Thoracic aorta (tissue), 2 donors: Measurements from ENCODE around the gene GEMIN5. TPM values are rescaled to one million over a fixed set of nuclear protein-coding genes. Genes with fewer than 3 reads are reported as not detected.

ENCODE experiments used
- ATAC-seq: fragments of 150-250 bp; one replicate; pipeline ENCODE4 v1.8.0; 2017; ENCODE audit warnings: low read depth; ENCODE audit not compliant: insufficient number of reproducible peaks, low FRiP score
- DNase-seq: peaks from one replicate; pipeline ENCODE4 v3.0.0-alpha.2; 2020; ENCODE audit warnings: low spot score
- H3K27ac ChIP-seq, 2 donors: fragments of 200-600 bp; sonication (generic); 1 replicate in 1 of 2; 2 replicates in 1 of 2; pipeline ENCODE4 v1.5.1; 2016; ENCODE audit warnings: mild to moderate bottlenecking in 2 of 2, moderate library complexity in 2 of 2
- H3K27me3 ChIP-seq: fragments of 200-600 bp; sonication (generic); replicated peaks from 2 replicates; pipeline ENCODE4 v1.6.0; 2016; ENCODE audit warnings: mild to moderate bottlenecking; ENCODE audit not compliant: insufficient read depth
- H3K36me3 ChIP-seq: fragments of 200-600 bp; sonication (generic); one replicate; pipeline ENCODE4 v1.5.1; 2016
- H3K4me1 ChIP-seq, 2 donors: fragments of 200-600 bp; sonication (generic); 1 replicate in 1 of 2; 2 replicates in 1 of 2; pipeline versions ENCODE4 v1.5.1 to v1.6.0; 2016; ENCODE audit warnings: low read depth in 2 of 2, mild to moderate bottlenecking in 1 of 2; ENCODE audit not compliant: control insufficient read depth in 1 of 2
- H3K4me3 ChIP-seq: fragments of 200-600 bp; sonication (generic); 2 replicates; pipeline ENCODE4 v1.5.1; 2016; ENCODE audit warnings: mild to moderate bottlenecking
- H3K9me3 ChIP-seq: fragments of 200-600 bp; sonication (generic); 2 replicates; pipeline ENCODE4 v1.5.1; 2016
- total RNA-seq, 2 donors: library from RNA; depleted of rRNA; stranded (reverse); fragments of >200 nt; gene quantifications; one replicate each; pipeline versions ENCODE4 v1.1.0 to v1.2.3, GENCODE V29; 2016
- TF ChIP-seq, protein P1 (sequence below): fragments of 200-600 bp; sonication (generic); IDR thresholded peaks from one replicate; pipeline ENCODE4 v1.5.1; 2019; ENCODE audit warnings: antibody characterized with exemption

Gene GEMIN5
- total RNA-seq, 2 donors from 2014 or later = 13.4 to 21.0 TPM

DNA sequence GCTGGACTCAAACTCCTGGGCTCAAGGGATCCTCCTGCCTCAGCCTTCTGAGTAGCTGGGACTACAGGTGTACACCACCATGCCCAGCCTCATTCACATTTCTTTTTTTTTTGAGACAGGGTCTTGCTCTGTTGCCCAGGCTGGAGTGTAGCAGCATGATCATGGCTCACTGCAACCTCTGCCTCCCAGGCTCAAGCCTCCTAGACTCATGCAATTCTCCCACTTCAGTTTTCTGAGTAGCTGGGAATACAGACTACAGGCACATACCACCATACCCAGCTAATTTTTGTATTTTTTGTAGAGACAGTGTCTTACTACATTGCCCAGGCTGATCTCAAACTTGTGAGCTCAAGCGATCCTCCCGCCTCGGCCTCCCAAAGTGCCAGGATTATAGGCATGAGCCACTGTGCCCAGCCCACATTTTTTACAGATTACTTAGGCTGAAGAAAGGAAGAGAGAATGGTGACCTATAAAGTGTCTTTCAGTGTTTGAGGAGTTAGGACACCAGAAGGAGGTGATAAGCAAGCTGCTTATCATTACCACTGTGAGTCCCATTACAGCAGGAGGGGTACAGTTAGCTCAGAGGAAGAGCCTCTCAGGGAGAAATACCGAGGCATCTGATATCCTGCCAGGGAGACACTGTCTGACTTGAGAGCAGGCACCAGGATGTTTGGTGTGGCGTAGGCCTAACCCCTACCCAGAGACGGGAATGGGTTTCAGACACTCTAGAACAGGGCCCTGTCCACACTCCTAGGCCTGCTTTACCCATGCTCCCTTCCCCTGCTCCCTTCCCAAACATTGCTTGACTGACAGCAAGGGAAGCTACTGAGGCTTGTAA is 97.4 kb downstream of the GEMIN5 start:
- ATAC-seq (no peak), DNase-seq (no peak)
- Histone ChIP-seq H3K4me1 (peaks cover 3 to 21% of the 10 kb centered on the region in 2 donors), H3K36me3 (no peaks in the 10 kb centered on the region), H3K27me3 (no peaks in the 10 kb centered on the region), H3K27ac (no peak overlapping the region), H3K9me3 (no peaks in the 10 kb centered on the region), H3K4me3 (no peak overlapping the region)
- TF ChIP-seq, protein P1, sequence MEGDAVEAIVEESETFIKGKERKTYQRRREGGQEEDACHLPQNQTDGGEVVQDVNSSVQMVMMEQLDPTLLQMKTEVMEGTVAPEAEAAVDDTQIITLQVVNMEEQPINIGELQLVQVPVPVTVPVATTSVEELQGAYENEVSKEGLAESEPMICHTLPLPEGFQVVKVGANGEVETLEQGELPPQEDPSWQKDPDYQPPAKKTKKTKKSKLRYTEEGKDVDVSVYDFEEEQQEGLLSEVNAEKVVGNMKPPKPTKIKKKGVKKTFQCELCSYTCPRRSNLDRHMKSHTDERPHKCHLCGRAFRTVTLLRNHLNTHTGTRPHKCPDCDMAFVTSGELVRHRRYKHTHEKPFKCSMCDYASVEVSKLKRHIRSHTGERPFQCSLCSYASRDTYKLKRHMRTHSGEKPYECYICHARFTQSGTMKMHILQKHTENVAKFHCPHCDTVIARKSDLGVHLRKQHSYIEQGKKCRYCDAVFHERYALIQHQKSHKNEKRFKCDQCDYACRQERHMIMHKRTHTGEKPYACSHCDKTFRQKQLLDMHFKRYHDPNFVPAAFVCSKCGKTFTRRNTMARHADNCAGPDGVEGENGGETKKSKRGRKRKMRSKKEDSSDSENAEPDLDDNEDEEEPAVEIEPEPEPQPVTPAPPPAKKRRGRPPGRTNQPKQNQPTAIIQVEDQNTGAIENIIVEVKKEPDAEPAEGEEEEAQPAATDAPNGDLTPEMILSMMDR = no peak

Other genes starting within 250 kb of the GEMIN5 start
- gene LARP1, start 182.8 kb downstream of the GEMIN5 start, total RNA-seq = 100 to 1,000 TPM in 1 of 2 donors, 10 to 100 TPM in 1; 99.8 to 129 TPM
- gene FAXDC2, start 87.6 kb downstream of the GEMIN5 start, total RNA-seq = 10 to 100 TPM; 43.9 to 70.5 TPM
- 10 to 100 TPM; 75.5 to 90.9 TPM for gene CNOT8, start 79.6 kb downstream of the GEMIN5 start, total RNA-seq
- gene MRPL22, start 2.9 kb upstream of the GEMIN5 start, total RNA-seq = 10 to 100 TPM in 1 of 2 donors, 1 to 10 TPM in 1; 8.1 to 12.0 TPM
- gene KIF4B, start 75.5 kb upstream of the GEMIN5 start, total RNA-seq = not detected